Parathyroid adenoma (tissue), 2 donors: ENCODE results near the gene HAND1.

ENCODE experiments used
- H2AFZ ChIP-seq: fragments of 300-600 bp; sonication (generic); one replicate; pipeline ENCODE4 v1.7.0; 2017; ENCODE audit warnings: antibody characterized with exemption, mild to moderate bottlenecking
- H3K27ac ChIP-seq: fragments of 300-600 bp; sonication (generic); one replicate; pipeline ENCODE4 v1.7.0; 2017
- H3K27me3 ChIP-seq: fragments of 300-600 bp; sonication (generic); one replicate; pipeline ENCODE4 v1.7.0; 2017; ENCODE audit warnings: low read length; ENCODE audit not compliant: control insufficient read depth, insufficient read depth
- H3K36me3 ChIP-seq: fragments of 300-600 bp; sonication (generic); one replicate; pipeline ENCODE4 v1.7.0; 2017; ENCODE audit warnings: low read length; ENCODE audit not compliant: control insufficient read depth, insufficient read depth
- H3K4me1 ChIP-seq: fragments of 300-600 bp; sonication (generic); one replicate; pipeline ENCODE4 v1.7.0; 2017; ENCODE audit warnings: control low read depth
- H3K4me2 ChIP-seq: fragments of 300-600 bp; sonication (generic); one replicate; pipeline ENCODE4 v1.7.0; 2017; ENCODE audit warnings: low read length
- H3K4me3 ChIP-seq: fragments of 300-600 bp; sonication (generic); one replicate; pipeline ENCODE4 v1.7.0; 2017; ENCODE audit warnings: low read depth, low read length
- H3K79me2 ChIP-seq: fragments of 300-600 bp; sonication (generic); one replicate; pipeline ENCODE4 v1.7.0; 2017; ENCODE audit warnings: control low read depth
- H3K9ac ChIP-seq: fragments of 300-600 bp; sonication (generic); one replicate; pipeline ENCODE4 v1.7.0; 2017; ENCODE audit warnings: mild to moderate bottlenecking
- H3K9me3 ChIP-seq: fragments of 300-600 bp; sonication (generic); one replicate; pipeline ENCODE4 v1.7.0; 2017; ENCODE audit warnings: low read length; ENCODE audit not compliant: control insufficient read depth
- CTCF ChIP-seq: fragments of 300-600 bp; sonication (generic); IDR thresholded peaks from one replicate; pipeline ENCODE4 v1.7.0; 2017; ENCODE audit warnings: antibody characterized with exemption, mild to moderate bottlenecking
- donor health status: primary hyperparathyroidism.

The HAND1 gene

GRCh38 chr5:154514331-154514730, 36.3 kb upstream of the HAND1 start:
- no peak overlapping the region for H3K4me3 ChIP-seq
- H3K9ac ChIP-seq, result no peak overlapping the region
- no peaks in the 10 kb centered on the region for H3K27me3 ChIP-seq
- H3K27ac ChIP-seq, result no peak overlapping the region
- no peaks in the 10 kb centered on the region for H3K36me3 ChIP-seq
- no peaks in the 10 kb centered on the region for H3K4me1 ChIP-seq
- H2AFZ ChIP-seq, result no peak overlapping the region
- TF ChIP-seq CTCF, result no peak
- no peak overlapping the region for H3K4me2 ChIP-seq
- no peaks in the 10 kb centered on the region for H3K9me3 ChIP-seq
- no peaks in the 10 kb centered on the region for H3K79me2 ChIP-seq

DNA sequence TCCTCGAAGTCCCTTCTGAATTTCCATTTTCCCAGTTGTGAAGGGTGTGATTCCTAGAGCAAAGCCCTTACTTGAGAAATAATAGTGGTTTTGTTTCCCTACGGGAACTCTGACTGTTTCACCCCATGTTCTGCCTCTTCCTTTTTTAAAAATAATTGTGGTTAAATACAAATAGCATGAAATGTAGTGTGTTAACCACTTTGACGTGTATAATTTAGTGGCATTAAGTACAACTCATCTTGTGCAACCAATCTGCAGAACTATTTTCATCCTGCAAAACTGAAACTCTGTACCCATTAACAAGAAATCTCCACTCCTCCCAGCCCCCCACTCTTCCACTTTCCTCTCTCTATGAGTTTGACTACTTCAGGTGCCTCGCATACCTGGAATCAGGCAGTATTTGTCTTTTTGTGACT, 35.6 kb upstream of the HAND1 start:
- no peak overlapping the region for H3K27ac ChIP-seq
- H2AFZ ChIP-seq, result no peak overlapping the region
- H3K27me3 ChIP-seq, result no peaks in the 10 kb centered on the region
- no peaks in the 10 kb centered on the region for H3K36me3 ChIP-seq
- no peak overlapping the region for H3K4me2 ChIP-seq
- no peak overlapping the region for H3K9ac ChIP-seq
- no peaks in the 10 kb centered on the region for H3K9me3 ChIP-seq
- no peaks in the 10 kb centered on the region for H3K79me2 ChIP-seq
- no peak overlapping the region for H3K4me3 ChIP-seq
- H3K4me1 ChIP-seq, result no peaks in the 10 kb centered on the region
- no peak for TF ChIP-seq CTCF

- H3K9ac ChIP-seq, result no peak overlapping the region
Measured at GRCh38 chr5:154511984-154512383, 34.0 kb upstream of the HAND1 start.

DNA sequence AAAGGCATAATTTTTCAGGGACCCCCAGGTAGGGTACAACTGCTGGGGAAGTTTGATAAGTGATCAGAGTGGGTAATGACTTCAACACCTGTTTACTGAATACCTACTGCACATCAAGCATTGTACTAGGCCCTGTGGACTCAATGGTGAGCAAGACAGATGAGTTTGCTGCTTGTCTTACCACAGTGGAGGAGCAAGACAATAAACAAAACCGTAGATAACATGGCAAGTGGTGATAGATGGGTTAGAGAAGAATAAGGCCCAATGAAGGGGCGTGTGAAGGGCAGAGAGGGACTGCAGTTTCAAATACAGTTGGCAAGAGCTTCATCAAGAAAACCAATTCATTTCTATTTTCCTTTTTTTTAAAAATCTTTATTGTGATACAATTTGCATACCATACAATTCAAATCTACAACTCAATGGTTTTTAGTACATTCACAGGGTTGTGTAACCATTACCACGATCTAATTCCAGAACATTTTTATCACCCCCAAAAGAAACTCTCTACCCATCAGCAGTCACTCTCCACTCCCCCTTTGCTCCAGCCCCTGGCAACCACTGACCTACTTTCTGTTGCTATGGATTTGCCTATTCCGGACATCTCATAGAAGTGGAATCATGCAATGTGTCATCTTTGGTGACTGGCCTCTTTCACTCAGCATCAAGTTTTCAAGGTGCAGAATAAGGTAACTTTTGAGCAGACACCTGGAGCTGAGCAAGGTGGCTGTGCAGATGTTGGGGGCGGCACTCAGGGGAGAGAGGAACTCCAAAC, 31.9 kb upstream of the HAND1 start:
- H3K9me3 ChIP-seq, result no peaks in the 10 kb centered on the region
- no peak overlapping the region for H2AFZ ChIP-seq
- H3K4me2 ChIP-seq, result no peak overlapping the region
- no peaks in the 10 kb centered on the region for H3K27me3 ChIP-seq
- H3K9ac ChIP-seq, result no peak overlapping the region
- H3K4me3 ChIP-seq, result no peak overlapping the region
- no peaks in the 10 kb centered on the region for H3K79me2 ChIP-seq
- no peak for TF ChIP-seq CTCF
- no peaks in the 10 kb centered on the region for H3K36me3 ChIP-seq
- H3K27ac ChIP-seq, result no peak overlapping the region
- no peaks in the 10 kb centered on the region for H3K4me1 ChIP-seq

More at GRCh38 chr5:154511984-154512383, 34.0 kb upstream of the HAND1 start:
- Histone ChIP-seq H3K4me2 (no peak overlapping the region), H3K27ac (no peak overlapping the region), H3K9me3 (no peaks in the 10 kb centered on the region), H3K4me3 (no peak overlapping the region), H3K79me2 (no peaks in the 10 kb centered on the region), H3K36me3 (no peaks in the 10 kb centered on the region), H3K27me3 (no peaks in the 10 kb centered on the region), H2AFZ (no peak overlapping the region), H3K4me1 (no peaks in the 10 kb centered on the region)
- no peak for TF ChIP-seq CTCF

DNA sequence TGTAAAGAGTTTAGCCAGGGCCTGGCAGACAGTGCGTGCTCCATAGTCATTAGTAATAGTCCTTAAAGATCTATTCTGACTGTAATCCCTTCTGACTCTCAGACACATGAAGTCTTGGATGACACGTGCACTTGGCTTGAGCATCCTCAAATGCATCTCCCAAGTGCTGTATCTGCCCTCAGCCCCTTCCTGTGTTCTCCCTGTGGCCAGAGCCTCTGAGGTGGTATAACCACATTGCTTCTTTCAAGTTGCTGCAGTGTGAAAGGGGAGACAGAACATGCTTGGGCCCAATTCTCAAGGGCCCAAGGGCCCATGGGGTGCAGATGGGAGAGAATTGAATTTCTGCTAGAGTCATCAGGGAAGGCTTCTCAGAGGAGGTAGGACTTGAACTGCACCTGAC, 30.1 kb upstream of the HAND1 start:
- no peaks in the 10 kb centered on the region for H3K36me3 ChIP-seq
- H3K4me3 ChIP-seq, result no peak overlapping the region
- no peak overlapping the region for H3K4me2 ChIP-seq
- H3K9me3 ChIP-seq, result no peaks in the 10 kb centered on the region
- H3K27me3 ChIP-seq, result no peaks in the 10 kb centered on the region
- H3K9ac ChIP-seq, result no peak overlapping the region
- no peak overlapping the region for H3K27ac ChIP-seq
- no peaks in the 10 kb centered on the region for H3K79me2 ChIP-seq
- no peak for TF ChIP-seq CTCF
- no peaks in the 10 kb centered on the region for H3K4me1 ChIP-seq
- H2AFZ ChIP-seq, result no peak overlapping the region
